Colonic mucosa (tissue), 4 donors: ENCODE measurements around the gene HEATR5A. TPM values are rescaled to one million over a fixed set of nuclear protein-coding genes. Genes with fewer than 3 reads are reported as not detected.
"Not testable (repeated sequence)": the region's sequence is repeated elsewhere in the genome, so short reads cannot be mapped to it uniquely, and the experiment has no call there.

Experiments used
- DNase-seq: peaks from one replicate; pipeline ENCODE4 v3.0.0-alpha.2; 2020
- H3K27ac ChIP-seq: fragments of 200-600 bp; one replicate; pipeline ENCODE4 v1.8.0; 2021
- H3K27me3 ChIP-seq: fragments of 200-600 bp; one replicate; pipeline ENCODE4 v1.8.0; 2021
- H3K36me3 ChIP-seq: fragments of 200-600 bp; one replicate; pipeline ENCODE4 v1.8.0; 2021
- H3K4me1 ChIP-seq: fragments of 200-600 bp; one replicate; pipeline ENCODE4 v1.8.0; 2021; ENCODE audit warnings: mild to moderate bottlenecking
- H3K4me3 ChIP-seq: fragments of 200-600 bp; one replicate; pipeline ENCODE4 v1.8.0; 2021
- H3K9ac ChIP-seq, 2 donors: one replicate each; pipeline ENCODE4 v1.7.0; 2013; ENCODE audit warnings: control low read depth in 2 of 2, low read depth in 2 of 2, low read length in 2 of 2
- H3K9me3 ChIP-seq: fragments of 200-600 bp; one replicate; pipeline ENCODE4 v1.8.0; 2021
- intact Hi-C: fragments of 100-400 bp; cut with DNase I; formaldehyde crosslinking; loops from one replicate; pipeline ENCODE4 v1.14.1; 2022
- total RNA-seq, 2 donors: library from RNA; stranded (reverse); fragmentation: NEBNext Ultra II Directional in 1 of 2; extraction: Animal tissue kit (Norgen Biotek cat#: 25700) in 1 of 2; gene quantifications; one replicate each; pipeline ENCODE4 v1.2.1, GENCODE V29; 2021
- TF ChIP-seq, protein P1 (sequence below): fragments of 200-600 bp; IDR thresholded peaks from one replicate; pipeline ENCODE4 v1.8.0; 2022; ENCODE audit warnings: antibody characterized with exemption, mild to moderate bottlenecking
- donor health status: healthy.
- donor health status: DM: no; HTN: no; CAD: no.
- donor health status: DM: no; HTN: no; CAD: no.

HEATR5A gene
- total RNA-seq, 2 donors from 2014 or later = 45.5 to 58.2 TPM

DNA sequence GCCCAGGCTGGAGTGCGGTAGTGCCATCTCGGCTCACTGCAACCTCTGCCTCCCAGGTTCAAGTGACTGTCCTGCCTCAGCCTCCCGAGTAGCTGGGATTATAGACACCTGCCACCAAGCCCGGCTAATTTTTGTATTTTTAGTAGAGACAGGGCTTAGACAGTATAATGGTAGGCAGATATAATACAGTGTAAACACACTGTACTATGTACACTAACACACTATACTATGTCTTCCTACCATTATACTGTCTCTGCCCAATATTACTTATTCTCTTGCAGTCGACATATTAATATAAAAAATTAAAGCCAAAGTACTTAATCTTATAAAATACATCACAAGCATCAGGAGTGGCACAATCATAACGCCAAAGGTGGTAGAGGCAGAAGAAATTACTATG, 21.9 kb upstream of the HEATR5A start:
- DNase-seq = no peak
- Histone ChIP-seq H3K27me3 (no peaks in the 10 kb centered on the region), H3K9ac (no peak overlapping the region), H3K4me1 (no peaks in the 10 kb centered on the region), H3K27ac (no peak overlapping the region), H3K4me3 (no peak overlapping the region), H3K36me3 (no peaks in the 10 kb centered on the region), H3K9me3 (no peaks in the 10 kb centered on the region)
- intact Hi-C loops = no loop called here
- TF ChIP-seq, protein P1, sequence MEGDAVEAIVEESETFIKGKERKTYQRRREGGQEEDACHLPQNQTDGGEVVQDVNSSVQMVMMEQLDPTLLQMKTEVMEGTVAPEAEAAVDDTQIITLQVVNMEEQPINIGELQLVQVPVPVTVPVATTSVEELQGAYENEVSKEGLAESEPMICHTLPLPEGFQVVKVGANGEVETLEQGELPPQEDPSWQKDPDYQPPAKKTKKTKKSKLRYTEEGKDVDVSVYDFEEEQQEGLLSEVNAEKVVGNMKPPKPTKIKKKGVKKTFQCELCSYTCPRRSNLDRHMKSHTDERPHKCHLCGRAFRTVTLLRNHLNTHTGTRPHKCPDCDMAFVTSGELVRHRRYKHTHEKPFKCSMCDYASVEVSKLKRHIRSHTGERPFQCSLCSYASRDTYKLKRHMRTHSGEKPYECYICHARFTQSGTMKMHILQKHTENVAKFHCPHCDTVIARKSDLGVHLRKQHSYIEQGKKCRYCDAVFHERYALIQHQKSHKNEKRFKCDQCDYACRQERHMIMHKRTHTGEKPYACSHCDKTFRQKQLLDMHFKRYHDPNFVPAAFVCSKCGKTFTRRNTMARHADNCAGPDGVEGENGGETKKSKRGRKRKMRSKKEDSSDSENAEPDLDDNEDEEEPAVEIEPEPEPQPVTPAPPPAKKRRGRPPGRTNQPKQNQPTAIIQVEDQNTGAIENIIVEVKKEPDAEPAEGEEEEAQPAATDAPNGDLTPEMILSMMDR = no peak

DNA sequence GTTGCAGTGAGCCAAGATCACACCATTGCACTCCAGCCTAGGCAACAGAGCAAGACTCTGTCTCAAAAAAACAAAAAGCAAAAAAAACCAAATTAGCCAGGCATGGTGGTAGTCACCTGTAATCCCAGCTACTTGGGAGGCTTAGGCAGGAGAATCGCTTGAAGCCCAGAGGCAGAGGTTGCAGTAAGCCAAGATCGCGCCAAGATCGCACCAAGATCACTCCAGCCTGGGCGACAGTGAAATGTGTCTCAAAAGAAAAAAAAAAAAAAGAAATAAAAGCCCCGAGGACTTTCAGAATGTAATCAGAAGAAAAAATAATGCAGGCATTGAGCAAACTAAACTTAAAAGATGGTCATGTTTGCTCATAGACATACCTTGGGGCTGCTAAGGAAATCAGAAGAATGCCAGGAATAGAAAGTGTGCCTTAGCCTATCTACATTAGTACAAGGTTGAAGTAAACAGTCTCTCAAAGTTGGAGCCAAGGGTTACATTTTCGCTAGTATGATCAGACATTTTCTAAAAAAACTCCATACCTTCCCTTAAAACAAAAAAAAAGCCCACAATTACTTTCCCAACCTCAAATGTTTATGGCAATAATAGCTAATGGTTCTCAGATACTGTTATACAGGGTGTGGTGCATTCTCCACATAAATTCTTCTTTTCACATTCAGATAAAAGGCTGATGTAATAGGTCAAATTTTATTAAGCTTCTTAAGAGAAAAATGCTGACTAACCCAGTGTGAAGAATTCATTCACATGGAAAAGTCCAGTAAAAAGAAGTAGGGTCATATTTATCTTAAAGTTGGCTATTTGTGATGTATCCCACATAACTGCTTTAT, 21.1 kb upstream of the HEATR5A start:
- DNase-seq = no peak
- intact Hi-C loops = no loop called here
- H3K4me1 ChIP-seq = no peaks in the 10 kb centered on the region

DNA sequence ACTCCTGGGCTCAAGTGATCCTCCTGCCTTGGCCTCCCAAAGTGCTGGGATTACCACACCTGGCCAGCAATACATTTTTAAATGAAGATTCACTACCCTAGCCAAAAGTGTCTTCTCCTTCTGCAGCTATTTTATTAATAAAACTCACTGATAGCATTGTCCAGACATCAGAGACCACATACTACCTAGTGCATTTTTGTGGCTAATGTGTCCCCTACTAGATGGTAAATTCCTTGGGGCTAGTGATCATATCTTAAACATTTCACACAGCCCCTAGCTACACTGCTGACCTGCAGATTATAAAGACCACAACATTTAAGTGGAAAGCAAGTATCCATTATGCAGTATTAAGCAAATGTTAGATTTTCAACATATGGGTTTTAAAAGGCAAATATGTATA, 19.9 kb upstream of the HEATR5A start:
- H3K36me3 ChIP-seq = no peaks in the 10 kb centered on the region
- no peaks in the 10 kb centered on the region for H3K4me1 ChIP-seq
- TF ChIP-seq, protein P1 = no peak
- no peaks in the 10 kb centered on the region for H3K27me3 ChIP-seq
- H3K9ac ChIP-seq = no peak overlapping the region
- H3K27ac ChIP-seq = no peak overlapping the region
- DNase-seq = no peak
- no peaks in the 10 kb centered on the region for H3K9me3 ChIP-seq
- intact Hi-C loops = no loop called here
- H3K4me3 ChIP-seq = no peak overlapping the region

More for the DNA sequence above, 21.1 kb upstream of the HEATR5A start:
- H3K9me3 ChIP-seq = no peaks in the 10 kb centered on the region
- H3K36me3 ChIP-seq = no peaks in the 10 kb centered on the region
- H3K27me3 ChIP-seq = no peaks in the 10 kb centered on the region
- no peak overlapping the region for H3K4me3 ChIP-seq
- TF ChIP-seq, protein P1 = no peak
- no peak overlapping the region for H3K27ac ChIP-seq
- no peak overlapping the region for H3K9ac ChIP-seq

DNA sequence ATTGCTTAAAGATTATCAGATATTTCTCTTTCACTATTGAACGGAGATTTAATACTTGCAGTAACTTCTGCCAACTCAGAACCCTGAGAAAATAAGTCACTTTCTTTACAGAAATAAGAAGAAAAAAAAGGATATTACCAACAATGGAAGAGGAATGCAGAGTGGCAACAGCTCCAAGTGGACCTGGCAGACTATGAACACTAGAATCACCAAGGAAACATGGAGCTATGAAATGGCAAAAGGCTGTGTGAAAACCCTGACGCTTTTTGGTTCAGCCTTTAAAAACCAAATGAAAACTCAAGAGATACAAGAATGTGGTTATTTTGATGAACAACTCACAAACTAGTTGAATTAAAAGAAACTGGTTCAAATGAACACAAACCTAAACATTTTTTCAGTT, 19.2 kb upstream of the HEATR5A start:
- intact Hi-C loops = no loop called here
- Histone ChIP-seq H3K4me1 (no peaks in the 10 kb centered on the region), H3K9ac (no peak overlapping the region), H3K27me3 (no peaks in the 10 kb centered on the region), H3K9me3 (no peaks in the 10 kb centered on the region), H3K27ac (no peak overlapping the region), H3K36me3 (no peaks in the 10 kb centered on the region), H3K4me3 (no peak overlapping the region)
- no peak for DNase-seq
- TF ChIP-seq, protein P1 = no peak

DNA sequence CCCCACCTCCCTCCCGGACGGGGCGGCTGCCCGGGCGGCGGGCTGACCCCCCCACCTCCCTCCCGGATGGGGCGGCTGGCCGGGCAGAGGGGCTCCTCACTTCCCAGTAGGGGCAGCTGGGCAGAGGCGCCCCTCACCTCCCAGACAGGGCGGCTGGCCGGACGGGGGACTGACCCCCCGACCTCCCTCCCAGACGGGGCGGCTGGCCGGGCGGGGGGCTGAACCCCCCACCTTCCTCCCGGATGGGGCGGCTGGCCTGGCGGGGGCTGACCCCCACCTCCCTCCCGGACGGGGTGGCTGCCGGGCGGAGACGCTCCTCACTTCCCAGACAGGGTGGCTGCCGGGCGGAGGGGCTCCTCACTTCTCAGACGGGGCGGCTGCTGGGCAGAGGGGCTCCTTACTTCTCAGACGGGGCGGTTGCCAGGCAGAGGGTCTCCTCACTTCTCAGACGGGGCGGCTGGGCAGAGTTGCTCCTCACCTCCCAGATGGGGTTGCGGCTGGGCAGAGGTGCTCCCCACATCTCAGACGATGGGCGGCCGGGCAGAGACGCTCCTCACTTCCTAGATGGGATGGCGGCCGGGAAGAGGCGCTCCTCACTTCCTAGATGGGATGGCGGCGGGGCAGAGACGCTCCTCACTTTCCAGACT, 16.8 kb upstream of the HEATR5A start:
- H3K36me3 ChIP-seq, H3K27ac ChIP-seq, H3K9ac ChIP-seq, H3K27me3 ChIP-seq, H3K9me3 ChIP-seq, H3K4me3 ChIP-seq, DNase-seq, intact Hi-C loops, H3K4me1 ChIP-seq: not testable (repeated sequence)

DNA sequence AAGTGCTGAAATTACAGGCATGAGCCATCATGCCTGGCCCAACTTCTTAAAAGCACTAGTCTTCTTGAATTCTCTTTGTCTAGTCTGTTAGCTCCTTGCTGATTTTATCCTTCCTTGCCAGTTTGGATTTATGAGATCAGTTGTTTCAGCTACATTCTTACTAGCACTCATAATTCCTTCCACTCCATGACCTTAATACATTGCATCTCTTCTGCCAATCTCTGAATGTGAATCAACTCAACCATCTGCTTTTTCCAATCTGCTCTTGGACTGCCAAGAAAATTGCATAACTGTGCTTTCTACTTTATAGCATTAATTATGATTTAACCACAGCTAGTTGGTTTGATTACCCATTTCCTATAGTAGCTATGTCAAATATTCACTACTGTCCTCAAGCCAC, 14.9 kb upstream of the HEATR5A start:
- no peak overlapping the region for H3K9ac ChIP-seq
- no peaks in the 10 kb centered on the region for H3K36me3 ChIP-seq
- H3K27me3 ChIP-seq = no peaks in the 10 kb centered on the region
- intact Hi-C loops = no loop called here
- no peaks in the 10 kb centered on the region for H3K4me1 ChIP-seq
- H3K27ac ChIP-seq = no peak overlapping the region
- H3K9me3 ChIP-seq = no peaks in the 10 kb centered on the region
- H3K4me3 ChIP-seq = no peak overlapping the region
- TF ChIP-seq, protein P1 = no peak
- DNase-seq = no peak
